Neural progenitor cell (in vitro differentiated cells): Measurements from ENCODE around the gene MAPK12.

Experiments
- CTCF ChIP-seq: fragments of 200-600 bp; sonication (generic); IDR thresholded peaks from 2 replicates; pipeline ENCODE4 v1.5.1; 2017; ENCODE audit warnings: antibody characterized with exemption, mild to moderate bottlenecking
- EZH2 ChIP-seq: fragments of 200-600 bp; sonication (generic); IDR thresholded peaks from 2 replicates; pipeline ENCODE4 v1.6.1; 2017; ENCODE audit warnings: antibody characterized with exemption, mild to moderate bottlenecking, moderate library complexity
- EZH2phosphoT487 ChIP-seq: fragments of 200-600 bp; sonication (generic); IDR thresholded peaks from 2 replicates; pipeline ENCODE4 v1.6.1; 2017; ENCODE audit warnings: antibody characterized with exemption

GRCh38 chr22:50280022-50280707, 18.7 kb upstream of the MAPK12 start:
- TF ChIP-seq CTCF (no peak), EZH2 (no peak), EZH2phosphoT487 (no peak)
